Muscle of leg (tissue), 11 donors: ENCODE results near the gene S100A16. TPM values are rescaled to one million over a fixed set of nuclear protein-coding genes. Genes with fewer than 3 reads are reported as not detected.
"Not testable (repeated sequence)": the region's sequence is repeated elsewhere in the genome, so short reads cannot be mapped to it uniquely, and the experiment has no call there.

Experiments used
- DNase-seq: peaks from one replicate; pipeline ENCODE4 v3.0.0; 2013
- H3K27ac ChIP-seq: one replicate; pipeline ENCODE4 v1.5.1; 2013; ENCODE audit warnings: mild to moderate bottlenecking, low read length, control low read depth
- H3K27me3 ChIP-seq: one replicate; pipeline ENCODE4 v1.6.1; 2013; ENCODE audit warnings: low read length; ENCODE audit not compliant: control insufficient read depth, insufficient read depth
- H3K36me3 ChIP-seq: one replicate; pipeline ENCODE4 v1.6.1; 2013; ENCODE audit warnings: low read length; ENCODE audit not compliant: control insufficient read depth, insufficient read depth
- H3K4me1 ChIP-seq: one replicate; pipeline ENCODE4 v1.6.1; 2013; ENCODE audit warnings: low read length; ENCODE audit not compliant: control insufficient read depth, insufficient read depth
- H3K4me3 ChIP-seq: one replicate; pipeline ENCODE4 v1.5.1; 2013; ENCODE audit warnings: low read length, control low read depth
- H3K9me3 ChIP-seq: replicated peaks from 2 replicates; pipeline ENCODE4 v1.6.1; 2013; ENCODE audit warnings: low read depth, low read length; ENCODE audit not compliant: control insufficient read depth
- WGBS: methylation state at CpG from one replicate; pipeline ENCODE4 v1.1.5; 2013; ENCODE audit warnings: missing lambda C conversion rate; ENCODE audit not compliant: insufficient coverage; 5-methylcytosine and 5-hydroxymethylcytosine counted together
- polyA plus RNA-seq, 8 donors: library from polyadenylated mRNA; unstranded; fragments of 120-200 nt; gene quantifications; one replicate each; pipeline versions ENCODE4 v1.2.1 to v1.2.3, GENCODE V29; 2013; ENCODE audit warnings: inconsistent platforms in 1 of 8, low replicate concordance in 1 of 8; ENCODE audit not compliant: insufficient read length in 8 of 8, insufficient read depth in 1 of 8
- total RNA-seq: library from RNA; stranded (reverse); fragments of 120-200 nt; gene quantifications from one replicate; pipeline ENCODE4 v1.2.4, GENCODE V29; 2013

Gene S100A16
- total and polyA plus RNA-seq, 9 donors = 45.1 to 77.3 (median 53.1) TPM

GRCh38 chr1:153597206-153597605, 15.7 kb downstream of the S100A16 start:
- WGBS = 83% methylated on average over 4 of the region's 6 CpGs
- no peaks in the 10 kb centered on the region for H3K36me3 ChIP-seq
- H3K4me3 ChIP-seq = no peak overlapping the region
- DNase-seq = no peak
- H3K9me3 ChIP-seq = no peaks in the 10 kb centered on the region
- peaks cover 8% of the 10 kb centered on the region for H3K4me1 ChIP-seq
- no peaks in the 10 kb centered on the region for H3K27me3 ChIP-seq
- H3K27ac ChIP-seq = no peak overlapping the region

- Histone ChIP-seq H3K4me1 (no peaks in the 10 kb centered on the region), H3K27ac (no peak overlapping the region), H3K9me3 (no peaks in the 10 kb centered on the region), H3K4me3 (no peak overlapping the region), H3K27me3 (no peaks in the 10 kb centered on the region), H3K36me3 (no peaks in the 10 kb centered on the region)
- WGBS = no CpG with 5 or more reads among the region's 4 CpGs
- no peak for DNase-seq
Measured at GRCh38 chr1:153592748-153593147, 20.2 kb downstream of the S100A16 start.

DNA sequence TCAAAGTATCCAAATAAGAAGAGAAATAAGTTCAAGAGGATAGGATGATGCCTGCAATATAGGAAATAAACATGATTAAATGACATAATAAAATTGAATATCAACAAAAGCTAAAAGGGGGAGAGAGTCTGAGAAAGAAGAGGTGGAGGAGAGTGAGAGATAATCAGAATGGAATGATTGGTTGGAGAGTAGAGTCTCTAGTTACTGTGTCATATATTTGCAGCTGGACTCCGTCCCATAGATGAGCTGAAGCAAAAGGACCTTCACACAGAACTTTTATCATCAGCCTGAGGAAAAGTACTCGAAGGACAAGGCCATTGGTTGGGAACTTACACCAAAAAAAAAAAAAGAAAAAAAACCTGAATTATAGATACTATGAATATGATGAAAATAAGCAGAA, 24.5 kb downstream of the S100A16 start:
- Histone ChIP-seq H3K27me3 (no peaks in the 10 kb centered on the region), H3K27ac (no peak overlapping the region), H3K9me3 (no peaks in the 10 kb centered on the region), H3K36me3 (no peaks in the 10 kb centered on the region), H3K4me1 (no peaks in the 10 kb centered on the region), H3K4me3 (no peak overlapping the region)
- no CpG with 5 or more reads among the region's 2 CpGs for WGBS
- DNase-seq = no peak

DNA sequence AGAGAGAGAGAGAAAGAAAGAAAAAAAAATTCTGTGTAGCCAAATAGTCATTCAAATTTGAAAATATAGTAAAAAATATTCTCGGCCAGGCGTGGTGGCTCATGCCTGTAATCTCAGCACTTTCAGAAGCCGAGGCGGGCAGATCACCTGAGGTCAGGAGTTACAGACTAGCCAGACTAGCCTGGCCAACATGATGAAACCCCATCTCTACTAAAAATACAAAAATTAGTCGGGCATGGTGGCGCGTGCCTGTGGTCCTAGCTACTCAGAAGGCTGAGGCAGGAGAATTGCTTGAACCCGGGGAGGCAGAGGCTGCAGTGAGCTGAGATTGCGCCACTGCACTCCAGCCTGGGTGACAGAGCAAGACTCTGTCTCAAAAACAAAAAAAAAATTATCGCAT, 24.9 kb downstream of the S100A16 start:
- not testable (repeated sequence) for H3K27me3 ChIP-seq, H3K4me3 ChIP-seq, H3K4me1 ChIP-seq, H3K9me3 ChIP-seq, H3K36me3 ChIP-seq, DNase-seq, H3K27ac ChIP-seq
- 89% methylated on average over 7 of the region's 10 CpGs for WGBS

- no peaks in the 10 kb centered on the region for H3K4me1 ChIP-seq
- no CpG with 5 or more reads among the region's 5 CpGs for WGBS
- no peaks in the 10 kb centered on the region for H3K9me3 ChIP-seq
- H3K27me3 ChIP-seq = no peaks in the 10 kb centered on the region
- no peak overlapping the region for H3K27ac ChIP-seq
- H3K4me3 ChIP-seq = no peak overlapping the region
- H3K36me3 ChIP-seq = no peaks in the 10 kb centered on the region
- DNase-seq = no peak
Measured at GRCh38 chr1:153587314-153587713, 25.6 kb downstream of the S100A16 start.

GRCh38 chr1:153586347-153586746, 26.6 kb downstream of the S100A16 start:
- H3K27ac ChIP-seq = no peak overlapping the region
- no peak for DNase-seq
- H3K36me3 ChIP-seq = no peaks in the 10 kb centered on the region
- H3K4me3 ChIP-seq = no peak overlapping the region
- H3K9me3 ChIP-seq = no peaks in the 10 kb centered on the region
- H3K27me3 ChIP-seq = no peaks in the 10 kb centered on the region
- no CpG with 5 or more reads among the region's 1 CpG for WGBS
- H3K4me1 ChIP-seq = no peaks in the 10 kb centered on the region

DNA sequence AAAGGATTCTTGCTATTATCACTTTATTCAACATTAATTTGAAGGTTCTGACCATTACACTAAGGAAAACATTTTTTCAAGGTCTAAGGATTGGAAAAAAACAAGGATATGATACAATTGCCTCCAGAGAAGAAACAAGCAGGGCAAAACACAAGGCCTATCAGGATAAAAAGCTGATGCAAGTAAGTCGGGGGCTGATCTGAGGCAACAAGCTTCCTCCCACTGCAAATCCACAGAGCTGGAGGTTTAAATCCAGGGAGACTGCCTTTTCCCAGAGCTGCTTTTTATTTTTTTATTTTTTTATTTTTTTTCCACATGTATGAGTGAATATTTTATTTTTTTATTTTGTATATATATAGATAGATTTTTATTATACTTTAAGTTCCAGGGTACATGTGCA, 27.9 kb downstream of the S100A16 start:
- no peak overlapping the region for H3K4me3 ChIP-seq
- DNase-seq = no peak
- H3K27ac ChIP-seq = no peak overlapping the region
- no peaks in the 10 kb centered on the region for H3K27me3 ChIP-seq
- H3K36me3 ChIP-seq = no peaks in the 10 kb centered on the region
- WGBS = no CpG with 5 or more reads among the region's 1 CpG
- H3K4me1 ChIP-seq = no peaks in the 10 kb centered on the region
- H3K9me3 ChIP-seq = no peaks in the 10 kb centered on the region

DNA sequence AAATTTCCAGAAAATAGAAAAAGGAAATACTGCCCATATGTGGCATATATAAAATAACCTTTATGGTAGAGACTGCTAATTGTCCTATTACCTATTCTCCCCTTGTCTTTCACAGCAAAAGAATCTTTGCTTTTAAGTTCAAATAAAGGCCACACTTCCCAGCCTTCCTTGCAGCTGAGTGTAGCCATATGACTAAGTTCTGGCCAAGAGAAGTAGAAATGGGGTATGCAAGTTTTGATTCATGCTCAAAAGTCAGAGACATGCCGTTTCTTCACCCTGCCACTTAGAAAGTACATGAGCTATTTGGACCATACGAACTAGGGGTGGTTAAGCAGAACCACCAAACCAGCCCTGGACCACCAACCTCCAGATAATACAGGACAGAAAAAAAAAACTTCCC, 29.0 kb downstream of the S100A16 start:
- Histone ChIP-seq H3K4me3 (no peak overlapping the region), H3K4me1 (no peaks in the 10 kb centered on the region), H3K27ac (no peak overlapping the region), H3K9me3 (no peaks in the 10 kb centered on the region), H3K36me3 (no peaks in the 10 kb centered on the region), H3K27me3 (no peaks in the 10 kb centered on the region)
- DNase-seq = no peak
- 56% methylated on average over 2 of the region's 2 CpGs for WGBS

- not testable (repeated sequence) for H3K4me1 ChIP-seq, H3K27me3 ChIP-seq, H3K27ac ChIP-seq, DNase-seq, H3K4me3 ChIP-seq, H3K36me3 ChIP-seq, H3K9me3 ChIP-seq
- no CpG with 5 or more reads among the region's 3 CpGs for WGBS
Measured at GRCh38 chr1:153583514-153583913, 29.4 kb downstream of the S100A16 start.

- not testable (repeated sequence) for H3K27me3 ChIP-seq, H3K4me3 ChIP-seq, H3K36me3 ChIP-seq, H3K4me1 ChIP-seq, H3K27ac ChIP-seq, DNase-seq, H3K9me3 ChIP-seq
- 92% methylated on average over 20 of the region's 34 CpGs for WGBS
Measured at GRCh38 chr1:153582836-153583235, 30.1 kb downstream of the S100A16 start.

DNA sequence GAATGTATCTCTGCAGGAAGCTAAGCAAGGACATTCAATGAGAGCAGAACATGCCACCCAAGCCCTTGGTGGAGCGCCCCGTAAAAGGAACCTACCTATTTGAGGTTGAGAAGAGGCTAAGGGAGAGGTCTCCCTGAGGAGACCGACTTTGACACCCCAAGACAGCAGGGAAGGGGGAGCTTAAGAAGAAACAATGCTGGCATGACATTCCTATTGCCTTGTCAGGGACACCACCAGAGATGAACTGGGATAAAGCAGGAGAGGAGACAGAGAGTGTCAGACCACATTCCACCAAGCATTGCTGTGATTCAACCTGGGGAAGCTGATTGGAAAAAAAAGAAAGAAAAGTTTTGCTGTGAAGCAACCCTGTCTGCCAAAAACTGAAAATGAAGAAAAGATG, 34.0 kb downstream of the S100A16 start:
- H3K4me1 ChIP-seq = no peaks in the 10 kb centered on the region
- DNase-seq = no peak
- 82% methylated on average over 3 of the region's 3 CpGs for WGBS
- peaks cover 2% of the 10 kb centered on the region for H3K27me3 ChIP-seq
- H3K4me3 ChIP-seq = no peak overlapping the region
- no peak overlapping the region for H3K27ac ChIP-seq
- no peaks in the 10 kb centered on the region for H3K9me3 ChIP-seq
- H3K36me3 ChIP-seq = no peaks in the 10 kb centered on the region
